RWPE1 (cell line): ENCODE results near the gene CLTB.

Experiments used
- CTCF ChIA-PET: fragments of 350-600 bp; sonication (Branson Sonifier 250); formaldehyde crosslinking; extraction: SDS; loops from one replicate; lab custom pipeline; 2021; lab: Yijun Ruan, JAX
- POLR2A ChIA-PET: fragments of 400-600 bp; formaldehyde crosslinking; extraction: SDS; loops from one replicate; lab custom pipeline; 2020; ENCODE audit warnings: antibody characterized with exemption; ENCODE audit not compliant: low non-redundant PET; lab: Yijun Ruan, JAX
- DNase-seq: peaks from one replicate; pipeline ENCODE4 v3.0.0; 2012; ENCODE audit warnings: low spot score
- H3K27ac ChIP-seq: fragments of 450-650 bp; 2 replicates; pipeline ENCODE4 v1.5.1; 2017
- TF ChIP-seq, protein P1 (sequence below): fragments of 450-650 bp; conservative IDR thresholded peaks from 2 replicates; pipeline ENCODE4 v1.5.1; 2017; ENCODE audit warnings: low read depth, mild to moderate bottlenecking

CLTB gene

GRCh38 chr5:176405656-176406435 is 10.5 kb downstream of the CLTB start:
- H3K27ac ChIP-seq = peak overlapping the region; percentile 99
- DNase-seq = no peak
- TF ChIP-seq, protein P1, sequence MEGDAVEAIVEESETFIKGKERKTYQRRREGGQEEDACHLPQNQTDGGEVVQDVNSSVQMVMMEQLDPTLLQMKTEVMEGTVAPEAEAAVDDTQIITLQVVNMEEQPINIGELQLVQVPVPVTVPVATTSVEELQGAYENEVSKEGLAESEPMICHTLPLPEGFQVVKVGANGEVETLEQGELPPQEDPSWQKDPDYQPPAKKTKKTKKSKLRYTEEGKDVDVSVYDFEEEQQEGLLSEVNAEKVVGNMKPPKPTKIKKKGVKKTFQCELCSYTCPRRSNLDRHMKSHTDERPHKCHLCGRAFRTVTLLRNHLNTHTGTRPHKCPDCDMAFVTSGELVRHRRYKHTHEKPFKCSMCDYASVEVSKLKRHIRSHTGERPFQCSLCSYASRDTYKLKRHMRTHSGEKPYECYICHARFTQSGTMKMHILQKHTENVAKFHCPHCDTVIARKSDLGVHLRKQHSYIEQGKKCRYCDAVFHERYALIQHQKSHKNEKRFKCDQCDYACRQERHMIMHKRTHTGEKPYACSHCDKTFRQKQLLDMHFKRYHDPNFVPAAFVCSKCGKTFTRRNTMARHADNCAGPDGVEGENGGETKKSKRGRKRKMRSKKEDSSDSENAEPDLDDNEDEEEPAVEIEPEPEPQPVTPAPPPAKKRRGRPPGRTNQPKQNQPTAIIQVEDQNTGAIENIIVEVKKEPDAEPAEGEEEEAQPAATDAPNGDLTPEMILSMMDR = no peak
- POLR2A ChIA-PET = interaction anchor here (0.6 to 1.1 kb wide), 2 partner anchors 17 to 1141 kb away, joined by 3 to 4 read pairs; partner anchors contain the start of genes HIGD2A and NOP16
- CTCF ChIA-PET = no interaction called here

DNA sequence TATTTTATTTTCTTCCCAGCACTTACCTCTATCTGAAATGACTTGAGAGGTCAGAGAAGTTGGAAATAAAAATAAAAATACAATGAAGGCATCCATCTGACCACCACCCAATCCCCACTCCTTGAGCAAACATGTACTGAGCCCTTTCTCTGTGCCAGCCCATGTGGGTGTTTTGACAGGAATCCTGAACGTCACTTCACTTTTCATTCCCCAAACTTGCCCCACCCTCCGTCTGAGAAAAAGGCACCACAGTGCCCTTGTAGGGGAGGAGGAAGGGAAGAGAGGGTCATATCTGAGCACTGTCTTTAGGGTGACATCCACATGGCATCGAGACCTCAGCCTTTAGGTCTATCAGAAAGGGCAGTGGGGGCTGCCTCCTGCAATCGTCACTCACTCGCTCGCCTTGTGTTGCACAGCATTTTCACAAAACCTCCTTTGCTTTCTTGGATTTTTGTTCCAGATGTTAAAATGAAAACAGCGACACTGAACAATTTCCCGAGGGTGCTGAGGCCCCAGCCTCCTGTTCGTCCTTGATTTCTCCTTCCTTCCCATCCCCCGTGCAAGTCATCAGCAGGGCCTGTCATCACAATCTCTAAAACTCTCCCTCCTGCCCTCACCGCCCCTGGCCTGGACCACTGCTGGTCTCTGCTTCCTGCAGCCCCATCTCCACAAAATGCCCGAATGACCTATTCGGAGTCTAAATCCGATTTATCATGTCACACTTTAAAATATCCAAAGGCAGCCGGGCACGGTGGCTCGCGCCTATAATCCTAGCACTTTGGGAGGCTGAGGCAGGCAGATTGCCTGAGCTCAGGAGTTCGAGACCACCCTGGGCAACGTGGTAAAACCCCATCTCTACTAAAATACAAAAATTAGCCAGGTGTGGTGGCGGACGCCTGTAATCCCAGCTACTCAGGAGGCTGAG is 14.8 kb downstream of the CLTB start:
- no peak for DNase-seq
- TF ChIP-seq, protein P1 = no peak
- POLR2A ChIA-PET = interaction anchor here (0.6 kb wide), 1 partner anchor 11 kb away, joined by 3 read pairs; no protein-coding TSS in a partner anchor
- peak overlapping the region; percentile 99 for H3K27ac ChIP-seq
- CTCF ChIA-PET = interaction anchor here (0.6 to 0.7 kb wide), 2 partner anchors 672 to 1817 kb away, joined by 3 to 6 read pairs; no protein-coding TSS in a partner anchor

DNA sequence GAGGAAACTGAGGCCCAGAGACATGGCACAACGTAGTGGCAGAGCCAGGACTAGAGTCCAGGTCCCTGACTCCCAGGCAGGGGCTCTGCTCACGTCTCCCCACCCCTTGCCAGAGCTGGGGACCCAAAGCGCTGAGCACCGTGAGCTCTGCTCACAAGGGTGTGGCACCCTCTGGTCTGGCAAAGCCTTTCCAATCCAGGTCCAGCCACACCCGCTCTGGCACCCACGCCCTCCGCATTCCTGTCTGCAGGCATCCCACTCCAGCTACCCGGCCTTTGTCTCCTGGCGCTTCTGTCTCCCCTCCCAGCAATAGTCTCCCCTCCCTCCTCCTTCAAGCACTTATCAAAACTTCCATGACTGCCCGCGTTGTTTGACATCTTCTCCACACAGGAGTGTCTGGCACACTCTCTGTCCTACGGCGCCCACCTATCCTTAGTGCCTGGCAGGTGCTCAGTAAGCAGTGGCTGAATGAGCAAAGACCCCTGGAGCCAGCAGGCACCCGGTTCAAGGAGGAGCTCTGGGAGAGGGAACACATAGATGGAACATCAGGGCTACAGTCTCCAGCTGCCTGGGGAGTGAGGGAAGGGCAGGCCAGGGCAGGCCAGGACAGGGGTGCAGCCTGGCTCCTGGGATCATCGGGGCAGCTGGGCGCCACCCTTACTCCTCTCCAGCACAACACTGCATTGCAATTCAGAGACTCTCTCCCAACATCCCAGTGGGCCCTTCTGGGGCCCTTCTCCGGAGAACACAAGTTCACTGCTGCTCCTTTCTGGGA is 15.8 kb downstream of the CLTB start:
- CTCF ChIA-PET = interaction anchor here (0.6 to 0.9 kb wide), 3 partner anchors 10 to 1816 kb away, joined by 3 to 6 read pairs (median 3); no protein-coding TSS in a partner anchor
- POLR2A ChIA-PET = interaction anchor here (0.5 to 0.6 kb wide), 2 partner anchors 11 to 12 kb away, joined by 3 read pairs; no protein-coding TSS in a partner anchor
- peak overlapping the region; percentile 99 for H3K27ac ChIP-seq
- peak; percentile 86 for DNase-seq
- TF ChIP-seq, protein P1 = no peak

- H3K27ac ChIP-seq = peak overlapping the region; percentile 99
- ChIA-PET CTCF (no interaction called here), POLR2A (no interaction called here)
- DNase-seq = no peak
- TF ChIP-seq, protein P1 = no peak
These were observed 18.5 kb downstream of the CLTB start for GRCh38 chr5:176397736-176398420.

- TF ChIP-seq, protein P1 = no peak
- H3K27ac ChIP-seq = peak overlapping the region; percentile 99
- DNase-seq = no peak
- ChIA-PET POLR2A (interaction anchor here (0.6 kb wide), 1 partner anchor 101 kb away, joined by 4 read pairs; no protein-coding TSS in a partner anchor), CTCF (no interaction called here)
These were observed 20.0 kb downstream of the CLTB start for GRCh38 chr5:176396330-176396729.
